Karpas-422 (cell line): ENCODE data around the gene GLIPR1. TPM values are rescaled to one million over a fixed set of nuclear protein-coding genes. Genes with fewer than 3 reads are reported as not detected.
"Not testable (repeated sequence)": the region's sequence is repeated elsewhere in the genome, so short reads cannot be mapped to it uniquely, and the experiment has no call there.

Experiments
- DNase-seq: peaks from one replicate; pipeline ENCODE4 v3.0.0-alpha.2; 2015
- H2AFZ ChIP-seq: fragments of 200-600 bp; sonication (generic); 2 replicates; pipeline ENCODE4 v1.6.1; 2014; ENCODE audit warnings: antibody characterized with exemption, low read length, mixed read lengths
- H3K27ac ChIP-seq: fragments of 200-600 bp; sonication (generic); 2 replicates; pipeline ENCODE4 v1.5.1; 2014; ENCODE audit warnings: mild to moderate bottlenecking, low read length, moderate library complexity
- H3K27me3 ChIP-seq: fragments of 200-600 bp; sonication (generic); 2 replicates; pipeline ENCODE4 v1.6.1; 2014; ENCODE audit warnings: low read length, mixed read lengths
- H3K36me3 ChIP-seq: fragments of 200-600 bp; sonication (generic); 2 replicates; pipeline ENCODE4 v1.6.1; 2014; ENCODE audit warnings: low read length, mixed read lengths; ENCODE audit not compliant: insufficient read depth
- H3K4me1 ChIP-seq: fragments of 200-600 bp; sonication (generic); 2 replicates; pipeline ENCODE4 v1.6.1; 2014; ENCODE audit warnings: mild to moderate bottlenecking, low read length, mixed read lengths
- H3K4me2 ChIP-seq: fragments of 200-600 bp; sonication (generic); 2 replicates; pipeline ENCODE4 v1.6.1; 2014; ENCODE audit warnings: low read length, low read depth, mild to moderate bottlenecking; ENCODE audit not compliant: poor library complexity, severe bottlenecking
- H3K4me3 ChIP-seq: fragments of 200-600 bp; sonication (generic); 2 replicates; pipeline ENCODE4 v1.5.1; 2014; ENCODE audit warnings: mild to moderate bottlenecking, antibody characterized with exemption, low read length, mixed read lengths
- H3K79me2 ChIP-seq: fragments of 200-600 bp; sonication (generic); 2 replicates; pipeline ENCODE4 v1.6.1; 2014; ENCODE audit warnings: mild to moderate bottlenecking, low read length, mixed read lengths
- H3K9ac ChIP-seq: fragments of 200-600 bp; sonication (generic); 2 replicates; pipeline ENCODE4 v1.6.0; 2014; ENCODE audit warnings: low read length
- H3K9me2 ChIP-seq: fragments of 200-600 bp; sonication (generic), shearing (Covaris generic); replicated peaks from 2 replicates; pipeline ENCODE4 v1.6.0; 2014; ENCODE audit warnings: mild to moderate bottlenecking, low read length, moderate library complexity; ENCODE audit not compliant: insufficient read depth
- H3K9me3 ChIP-seq: fragments of 300-700, 200-600 bp; sonication (generic); 2 replicates; pipeline ENCODE4 v1.6.1; 2014; ENCODE audit warnings: low read length, mixed read lengths
- H4K20me1 ChIP-seq: fragments of 200-600 bp; sonication (generic); 2 replicates; pipeline ENCODE4 v1.6.1; 2014; ENCODE audit warnings: mild to moderate bottlenecking, antibody characterized with exemption, low read length, low read depth; ENCODE audit not compliant: insufficient read depth
- total RNA-seq: library from RNA; depleted of rRNA; stranded (reverse); fragments of >200 nt; shearing (Covaris generic); gene quantifications from 2 replicates; pipeline ENCODE4 v1.2.3, GENCODE V29; 2014; ENCODE audit warnings: low replicate concordance

Gene GLIPR1
- total RNA-seq, 1 experiment from 2014 or later, result 149 TPM

- H3K9me2 ChIP-seq, H3K9me3 ChIP-seq, H3K4me3 ChIP-seq, DNase-seq, H4K20me1 ChIP-seq, H3K4me1 ChIP-seq, H3K4me2 ChIP-seq, H2AFZ ChIP-seq, H3K9ac ChIP-seq, H3K36me3 ChIP-seq, H3K27me3 ChIP-seq, H3K79me2 ChIP-seq, H3K27ac ChIP-seq: not testable (repeated sequence)
Observed at GRCh38 chr12:75457866-75458265, 22.7 kb upstream of the GLIPR1 start.

GRCh38 chr12:75459755-75460154 is 20.8 kb upstream of the GLIPR1 start:
- no peak overlapping the region for H2AFZ ChIP-seq
- H3K4me1 ChIP-seq, result no peaks in the 10 kb centered on the region
- H3K4me3 ChIP-seq, result no peak overlapping the region
- DNase-seq, result no peak
- H4K20me1 ChIP-seq, result no peaks in the 10 kb centered on the region
- no peaks in the 10 kb centered on the region for H3K79me2 ChIP-seq
- no peaks in the 10 kb centered on the region; the same call in 1 of the 2 replicates for H3K9me3 ChIP-seq
- no peaks in the 10 kb centered on the region for H3K27me3 ChIP-seq
- no peak overlapping the region for H3K27ac ChIP-seq
- H3K36me3 ChIP-seq, result no peaks in the 10 kb centered on the region; the same call in 1 of the 2 replicates
- H3K4me2 ChIP-seq, result no peak overlapping the region
- H3K9ac ChIP-seq, result no peak overlapping the region
- H3K9me2 ChIP-seq, result no peaks in the 10 kb centered on the region

- Histone ChIP-seq H3K9ac (no peak overlapping the region), H3K9me3 (no peaks in the 10 kb centered on the region; the same call in 1 of the 2 replicates), H3K27me3 (no peaks in the 10 kb centered on the region), H3K79me2 (no peaks in the 10 kb centered on the region), H3K4me3 (no peak overlapping the region), H3K4me2 (no peak overlapping the region), H3K9me2 (no peaks in the 10 kb centered on the region), H3K4me1 (no peaks in the 10 kb centered on the region), H3K27ac (no peak overlapping the region), H4K20me1 (no peaks in the 10 kb centered on the region), H3K36me3 (no peaks in the 10 kb centered on the region; the same call in 1 of the 2 replicates), H2AFZ (no peak overlapping the region)
- DNase-seq, result no peak
Observed at GRCh38 chr12:75460204-75460603, 20.4 kb upstream of the GLIPR1 start.

- Histone ChIP-seq H3K4me3 (peak overlapping the region; percentile 36), H3K9me2 (no peaks in the 10 kb centered on the region), H3K27ac (peak overlapping the region; percentile 96), H2AFZ (peak overlapping the region; percentile 44), H3K79me2 (no peaks in the 10 kb centered on the region), H3K27me3 (no peaks in the 10 kb centered on the region), H3K9me3 (no peaks in the 10 kb centered on the region), H3K4me1 (peaks cover 50% of the 10 kb centered on the region), H3K9ac (peak overlapping the region; percentile 69), H3K4me2 (peak overlapping the region; percentile 69), H3K36me3 (no peaks in the 10 kb centered on the region), H4K20me1 (no peaks in the 10 kb centered on the region)
- DNase-seq, result peak; percentile 94
Observed at GRCh38 chr12:75471902-75472890, 8.4 kb upstream of the GLIPR1 start.

DNA sequence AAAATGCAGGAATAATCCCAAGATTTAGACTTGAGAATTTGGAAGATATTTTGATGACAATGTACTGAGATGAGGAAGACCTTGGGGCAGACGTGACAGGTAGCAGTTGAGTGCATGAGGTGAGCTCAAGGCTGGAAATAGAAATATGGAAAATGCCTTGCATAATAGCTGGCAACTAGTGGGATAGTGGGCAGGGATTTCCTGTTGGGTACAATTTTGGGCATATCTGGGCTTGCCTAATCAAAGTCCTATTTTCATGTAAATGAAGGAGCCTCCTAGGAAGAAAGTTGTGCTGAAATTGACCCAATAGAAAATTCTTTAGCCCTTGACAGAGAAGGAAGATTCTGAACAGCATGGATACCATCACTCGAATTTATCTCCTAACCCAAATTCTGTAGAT is 6.4 kb upstream of the GLIPR1 start:
- DNase-seq, result no peak
- Histone ChIP-seq H2AFZ (peak overlapping the region; percentile 70; the same call in 1 of the 2 replicates), H3K9me3 (no peaks in the 10 kb centered on the region), H3K27me3 (no peaks in the 10 kb centered on the region), H3K36me3 (no peaks in the 10 kb centered on the region), H3K4me3 (no peak overlapping the region), H3K79me2 (no peaks in the 10 kb centered on the region), H4K20me1 (no peaks in the 10 kb centered on the region), H3K27ac (peak overlapping the region; percentile 96), H3K9me2 (no peaks in the 10 kb centered on the region), H3K4me2 (no peak overlapping the region), H3K4me1 (peaks cover 70% of the 10 kb centered on the region), H3K9ac (no peak overlapping the region)

DNA sequence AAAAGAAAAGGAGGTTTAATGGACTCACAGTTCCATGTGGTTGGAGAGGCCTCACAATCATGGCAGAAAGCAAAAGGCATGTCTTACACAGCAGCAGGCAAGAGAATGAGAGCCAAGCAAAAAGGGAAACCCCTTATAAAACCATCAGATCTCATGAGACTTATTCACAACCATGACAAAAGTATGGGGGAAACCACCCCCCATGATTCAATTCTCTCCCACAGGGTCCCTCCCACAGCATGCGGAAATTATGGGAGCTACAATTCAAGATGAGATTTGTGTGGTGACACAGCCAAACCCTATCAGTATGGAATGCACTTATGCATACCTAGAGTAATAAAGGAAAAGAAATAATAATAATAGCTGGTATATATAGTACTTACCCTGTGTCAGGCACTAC is 4.5 kb upstream of the GLIPR1 start:
- Histone ChIP-seq H3K27ac (no peak overlapping the region), H3K4me2 (no peak overlapping the region), H2AFZ (no peak overlapping the region), H3K9ac (no peak overlapping the region), H3K79me2 (no peaks in the 10 kb centered on the region), H3K4me3 (no peak overlapping the region), H3K4me1 (peaks cover 87% of the 10 kb centered on the region), H3K9me2 (no peaks in the 10 kb centered on the region), H3K9me3 (no peaks in the 10 kb centered on the region), H4K20me1 (no peaks in the 10 kb centered on the region), H3K27me3 (no peaks in the 10 kb centered on the region), H3K36me3 (no peaks in the 10 kb centered on the region)
- no peak for DNase-seq

GRCh38 chr12:75477137-75477536 is 3.4 kb upstream of the GLIPR1 start:
- H3K4me1 ChIP-seq, result peaks cover 87% of the 10 kb centered on the region
- no peaks in the 10 kb centered on the region for H3K27me3 ChIP-seq
- no peak overlapping the region for H3K9ac ChIP-seq
- H3K4me3 ChIP-seq, result no peak overlapping the region
- peak overlapping the region; percentile 74 for H3K27ac ChIP-seq
- peak overlapping the region; percentile 82 for H2AFZ ChIP-seq
- peaks cover 10% of the 10 kb centered on the region for H3K79me2 ChIP-seq
- H3K4me2 ChIP-seq, result peak overlapping the region; percentile 18
- no peak for DNase-seq
- no peaks in the 10 kb centered on the region for H3K9me3 ChIP-seq
- no peaks in the 10 kb centered on the region for H4K20me1 ChIP-seq
- no peaks in the 10 kb centered on the region for H3K36me3 ChIP-seq
- H3K9me2 ChIP-seq, result no peaks in the 10 kb centered on the region

DNA sequence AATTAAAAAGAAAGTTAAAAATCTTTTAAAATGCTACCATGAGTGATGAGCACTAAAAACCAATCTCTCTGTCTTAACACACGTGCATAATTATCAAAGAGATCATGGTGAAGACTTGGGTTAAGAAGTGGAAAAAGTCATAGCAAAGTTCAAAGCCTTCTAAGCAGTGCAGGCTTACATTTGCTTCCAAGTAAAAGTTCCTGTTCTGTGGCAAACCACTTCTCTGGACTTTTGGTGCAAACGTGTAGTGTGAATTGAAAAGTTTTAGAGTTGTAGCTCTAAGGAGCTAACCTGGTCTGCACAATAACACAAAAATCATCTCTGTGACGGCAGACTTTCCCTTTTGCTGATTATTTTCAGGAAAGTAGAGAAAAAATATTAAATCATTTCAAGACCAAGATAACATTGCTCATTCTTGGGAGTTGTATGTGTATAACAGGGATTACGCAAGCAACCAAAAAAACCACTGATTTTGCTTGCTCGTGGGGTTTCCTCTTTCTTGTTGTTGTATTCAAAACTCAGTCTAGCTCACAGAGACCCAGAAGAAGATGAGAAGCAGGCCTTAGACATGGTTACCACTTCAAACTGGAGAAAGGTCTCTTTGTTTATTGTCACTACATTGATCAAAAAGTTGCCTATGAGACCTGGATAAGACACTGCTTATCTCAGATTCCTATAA is 2.3 kb upstream of the GLIPR1 start:
- no peaks in the 10 kb centered on the region for H3K9me2 ChIP-seq
- H3K27me3 ChIP-seq, result no peaks in the 10 kb centered on the region
- H3K4me1 ChIP-seq, result peaks cover 88% of the 10 kb centered on the region
- H3K9me3 ChIP-seq, result no peaks in the 10 kb centered on the region
- H3K4me3 ChIP-seq, result peak overlapping the region; percentile 17; the same call in 1 of the 2 replicates
- peak overlapping the region; percentile 56 for H3K4me2 ChIP-seq
- H4K20me1 ChIP-seq, result no peaks in the 10 kb centered on the region
- peak overlapping the region; percentile 74 for H3K27ac ChIP-seq
- peak overlapping the region; percentile 38 for H3K9ac ChIP-seq
- 0 out of 2 replicates have a peak, but pooled peaks cover under 1% of the 10 kb centered on the region for H3K36me3 ChIP-seq
- DNase-seq, result peak; percentile 86
- peak overlapping the region; percentile 17 for H2AFZ ChIP-seq
- H3K79me2 ChIP-seq, result peaks cover 20% of the 10 kb centered on the region
